H1 (cell line): ENCODE measurements around the gene SHISAL1. TPM values are rescaled to one million over a fixed set of nuclear protein-coding genes. Genes with fewer than 3 reads are reported as not detected.

Source experiments
- CTBP2 ChIP-seq: IDR thresholded peaks from 2 replicates; pipeline ENCODE4 v1.7.0; 2011; ENCODE audit warnings: borderline replicate concordance, mild to moderate bottlenecking, moderate library complexity, mixed read lengths, low read length; ENCODE audit not compliant: insufficient read depth, insufficient read length
- FOSL1 ChIP-seq: IDR thresholded peaks from 2 replicates; pipeline ENCODE4 v1.6.1; 2011; ENCODE audit warnings: mild to moderate bottlenecking, low read depth, low read length, moderate library complexity; ENCODE audit not compliant: insufficient read depth
- GTF2F1 ChIP-seq: IDR thresholded peaks from 2 replicates; pipeline ENCODE4 v1.6.1; 2012; ENCODE audit warnings: low read depth, low read length, improper control_type of control experiment, borderline replicate concordance
- HDAC2 ChIP-seq, 2 experiments: fragments of 300-600 bp in 1 of 2; sonication (generic) in 1 of 2; IDR thresholded peaks; 2 replicates each; pipeline ENCODE4 v1.6.1; 2011 to 2012; ENCODE audit warnings: low read depth in 2 of 2, low read length in 2 of 2, mild to moderate bottlenecking in 2 of 2, moderate library complexity in 2 of 2, borderline replicate concordance in 1 of 2, inconsistent platforms in 1 of 2
- RBBP5 ChIP-seq: IDR thresholded peaks from 2 replicates; pipeline ENCODE4 v1.7.1; 2012; ENCODE audit warnings: low read depth, mild to moderate bottlenecking, inconsistent platforms, low read length, moderate library complexity, borderline replicate concordance
- polyA plus RNA-seq, 7 experiments: library from polyadenylated mRNA; depleted of rRNA in 3 of 7; stranded (reverse) in 5 of 7; unstranded in 2 of 7; fragments of >200 nt in 5 of 7; fragments of 200-250 nt in 2 of 7; gene quantifications; 1 replicate in 5 of 7; 2 replicates in 1 of 7; 4 replicates in 1 of 7; pipeline versions ENCODE4 v1.2.1 to v1.2.3, GENCODE V29; 2011 to 2013; ENCODE audit warnings: missing spikeins in 2 of 7, mixed read lengths in 2 of 7
- total RNA-seq: library from RNA; stranded (reverse); fragmentation: NEBNext Ultra II Directional; extraction: Animal tissue kit (Norgen Biotek cat#: 25700); gene quantifications from 2 replicates; pipeline ENCODE4 v1.2.1, GENCODE V29; 2021
- TF ChIP-seq, protein P1 (sequence below): IDR thresholded peaks from 2 replicates; pipeline ENCODE4 v1.6.1; 2012; ENCODE audit warnings: inconsistent platforms

SHISAL1 gene
- total and polyA plus RNA-seq, 2 of the 8 experiments (the other 6 are each of a cell fraction or from before 2014, with no cell fraction given): 3.7 to 5.8 TPM

DNA sequence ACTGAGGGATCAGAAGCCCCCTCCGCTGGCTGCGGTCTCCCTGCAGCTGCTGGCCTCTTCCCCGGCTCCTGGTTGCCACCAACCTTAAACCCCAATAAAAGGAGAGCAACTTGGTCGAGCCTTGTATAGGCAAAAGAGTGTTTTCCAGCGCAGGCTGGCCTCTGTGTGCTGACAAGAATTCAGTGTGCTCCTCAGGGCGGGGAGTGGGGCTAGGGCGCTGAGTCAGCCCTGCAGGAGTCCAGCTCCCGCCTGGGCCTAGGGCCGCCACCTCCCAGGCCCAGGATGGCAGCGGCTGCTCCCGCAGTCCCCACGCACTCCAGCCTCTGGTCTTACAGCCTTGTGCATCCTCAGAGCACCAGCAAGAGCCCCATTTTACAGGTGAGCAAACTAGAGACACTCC is at the start of gene SHISAL1 (continued):
- no peak for TF ChIP-seq HDAC2 (IDR thresholded peaks at IDR 0.05; ENCODE audit: borderline replicate concordance in 1 of 2, low read depth in 2 of 2, low read length in 2 of 2)
- no peak for TF ChIP-seq RBBP5
- TF ChIP-seq, protein P1, sequence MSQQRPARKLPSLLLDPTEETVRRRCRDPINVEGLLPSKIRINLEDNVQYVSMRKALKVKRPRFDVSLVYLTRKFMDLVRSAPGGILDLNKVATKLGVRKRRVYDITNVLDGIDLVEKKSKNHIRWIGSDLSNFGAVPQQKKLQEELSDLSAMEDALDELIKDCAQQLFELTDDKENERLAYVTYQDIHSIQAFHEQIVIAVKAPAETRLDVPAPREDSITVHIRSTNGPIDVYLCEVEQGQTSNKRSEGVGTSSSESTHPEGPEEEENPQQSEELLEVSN: no peak
- TF ChIP-seq CTBP2: no peak
- TF ChIP-seq FOSL1: no peak
- TF ChIP-seq GTF2F1: no peak
